Liver (tissue), 3 donors: Measurements from ENCODE around the gene LRP5.

Experiments
- ATF3 ChIP-seq: IDR thresholded peaks from 2 replicates; pipeline ENCODE4 v1.6.1; 2016; ENCODE audit warnings: antibody characterized with exemption
- CTCF ChIP-seq: fragments of 150-350 bp; IDR thresholded peaks from 2 replicates; pipeline ENCODE4 v1.5.1; 2017; ENCODE audit warnings: improper control_type of control experiment, low read depth, low read length; ENCODE audit not compliant: missing input control
- FOXA2 ChIP-seq: IDR thresholded peaks from 2 replicates; pipeline ENCODE4 v1.6.1; 2016; ENCODE audit warnings: antibody characterized with exemption
- HNF4G ChIP-seq: IDR thresholded peaks from 2 replicates; pipeline ENCODE4 v1.6.1; 2016; ENCODE audit warnings: antibody characterized with exemption
- JUND ChIP-seq, 2 donors: IDR thresholded peaks; 2 replicates each; pipeline ENCODE4 v1.6.1; 2016; ENCODE audit warnings: antibody characterized with exemption in 2 of 2
- MAX ChIP-seq: IDR thresholded peaks from 2 replicates; pipeline ENCODE4 v1.6.1; 2016; ENCODE audit warnings: antibody characterized with exemption
- NR2F2 ChIP-seq: IDR thresholded peaks from 2 replicates; pipeline ENCODE4 v1.6.1; 2016; ENCODE audit warnings: antibody characterized with exemption
- RAD21 ChIP-seq, 2 donors: IDR thresholded peaks; 2 replicates each; pipeline ENCODE4 v1.6.1; 2016; ENCODE audit warnings: antibody characterized with exemption in 2 of 2, mild to moderate bottlenecking in 2 of 2
- REST ChIP-seq: IDR thresholded peaks from 2 replicates; pipeline ENCODE4 v1.6.1; 2016; ENCODE audit warnings: antibody characterized with exemption, mild to moderate bottlenecking
- SP1 ChIP-seq: IDR thresholded peaks from 2 replicates; pipeline ENCODE4 v1.6.1; 2018; ENCODE audit warnings: antibody characterized with exemption, mild to moderate bottlenecking
- TAF1 ChIP-seq: conservative IDR thresholded peaks from 2 replicates; pipeline ENCODE4 v1.6.1; 2016; ENCODE audit warnings: antibody characterized with exemption, mild to moderate bottlenecking
- YY1 ChIP-seq: IDR thresholded peaks from 2 replicates; pipeline ENCODE4 v1.6.1; 2016; ENCODE audit warnings: antibody characterized with exemption, mild to moderate bottlenecking
- ZBTB33 ChIP-seq: IDR thresholded peaks from 2 replicates; pipeline ENCODE4 v1.6.1; 2016; ENCODE audit warnings: antibody characterized with exemption
- donor health status: healthy.
- donor health status: healthy.

- no peak for TF ChIP-seq TAF1
- no peak for TF ChIP-seq RAD21 (IDR thresholded peaks at IDR 0.05)
- no peak for TF ChIP-seq YY1
- TF ChIP-seq CTCF = no peak
- no peak for TF ChIP-seq MAX
- no peak for TF ChIP-seq FOXA2
- TF ChIP-seq REST = no peak
- TF ChIP-seq ZBTB33 = no peak
- no peak for TF ChIP-seq ATF3
- TF ChIP-seq SP1 = no peak
- no peak for TF ChIP-seq HNF4G
- no peak for TF ChIP-seq JUND (IDR thresholded peaks at IDR 0.05)
- TF ChIP-seq NR2F2 = no peak
Measured at GRCh38 chr11:68463714-68464113, 151.3 kb downstream of the LRP5 start.
